GM12891 (cell line): ENCODE measurements around the gene TOB1.

ENCODE experiments used
- PAX5 ChIP-seq: IDR thresholded peaks from 2 replicates; pipeline ENCODE4 v1.6.1; 2011; ENCODE audit warnings: low read length, moderate library complexity, mild to moderate bottlenecking; ENCODE audit not compliant: insufficient read depth, severe bottlenecking
- POLR2A ChIP-seq: IDR thresholded peaks from 2 replicates; pipeline ENCODE4 v1.6.1; 2011; ENCODE audit warnings: low read depth, low read length, control low read depth
- SPI1 ChIP-seq: IDR thresholded peaks from 2 replicates; pipeline ENCODE4 v1.6.1; 2011; ENCODE audit warnings: low read depth, low read length, control low read depth

GRCh38 chr17:50879086-50879485 lies 12.9 kb upstream of the TOB1 start:
- TF ChIP-seq POLR2A (no peak), PAX5 (no peak), SPI1 (no peak)
